Measurements from ENCODE around the gene GALNTL6.

The GALNTL6 gene

GRCh38 chr4:172127168-172127567, 314.0 kb downstream of the GALNTL6 start:
- DNase-seq = no peak

- DNase-seq = no peak
Observed at GRCh38 chr4:172129593-172129992, 316.4 kb downstream of the GALNTL6 start.

- no peak for DNase-seq
Observed at GRCh38 chr4:172134521-172134920, 321.3 kb downstream of the GALNTL6 start.

- DNase-seq = no peak
Observed at GRCh38 chr4:172141025-172141424, 327.8 kb downstream of the GALNTL6 start.

- no peak for DNase-seq
Observed at GRCh38 chr4:172142281-172142741, 329.1 kb downstream of the GALNTL6 start.

- no peak for DNase-seq
Observed at GRCh38 chr4:172143605-172144314, 330.6 kb downstream of the GALNTL6 start.

GRCh38 chr4:172147687-172148086, 334.5 kb downstream of the GALNTL6 start:
- no peak for DNase-seq

- no peak for DNase-seq
Observed at GRCh38 chr4:172149329-172149728, 336.1 kb downstream of the GALNTL6 start.

GRCh38 chr4:172152284-172152683, 339.1 kb downstream of the GALNTL6 start:
- DNase-seq = no peak

- DNase-seq = no peak
Observed at GRCh38 chr4:172153719-172154118, 340.5 kb downstream of the GALNTL6 start.

- no peak for DNase-seq
Observed at GRCh38 chr4:172155838-172156345, 342.7 kb downstream of the GALNTL6 start.

GRCh38 chr4:172157946-172158345, 344.7 kb downstream of the GALNTL6 start:
- DNase-seq = no peak

GRCh38 chr4:172163215-172163614, 350.0 kb downstream of the GALNTL6 start:
- DNase-seq = no peak

- DNase-seq = no peak
Observed at GRCh38 chr4:172168888-172169287, 355.7 kb downstream of the GALNTL6 start.

- DNase-seq = no peak
Observed at GRCh38 chr4:172169871-172170270, 356.7 kb downstream of the GALNTL6 start.

- DNase-seq = no peak
Observed at GRCh38 chr4:172173206-172173605, 360.0 kb downstream of the GALNTL6 start.

- no peak for DNase-seq
Observed at GRCh38 chr4:172177382-172177781, 364.2 kb downstream of the GALNTL6 start.

- no peak for DNase-seq
Observed at GRCh38 chr4:172188248-172188988, 375.2 kb downstream of the GALNTL6 start.

GRCh38 chr4:172202480-172203076, 389.4 kb downstream of the GALNTL6 start:
- peak; percentile 11 for DNase-seq

GRCh38 chr4:172207258-172207657, 394.1 kb downstream of the GALNTL6 start:
- no peak for DNase-seq

GRCh38 chr4:172207886-172208285, 394.7 kb downstream of the GALNTL6 start:
- no peak for DNase-seq

- no peak for DNase-seq
Observed at GRCh38 chr4:172220679-172221078, 407.5 kb downstream of the GALNTL6 start.

- DNase-seq = no peak
Observed at GRCh38 chr4:172225457-172225856, 412.3 kb downstream of the GALNTL6 start.

GRCh38 chr4:172232966-172233365, 419.8 kb downstream of the GALNTL6 start:
- DNase-seq = no peak

Data from midbrain (tissue), 1 donor.